Activated T-cell treated with anti-CD3 and anti-CD28 coated beads for 48 hours (primary cell): ENCODE results near the gene OTUD7B.
"Not testable (repeated sequence)": the region's sequence is repeated elsewhere in the genome, so short reads cannot be mapped to it uniquely, and the experiment has no call there.

Experiments used
- DNase-seq: peaks from one replicate; pipeline ENCODE4 v3.0.0-alpha.2; 2020; ENCODE audit warnings: low read depth

The OTUD7B gene

GRCh38 chr1:149945206-149945605 is 65.3 kb downstream of the OTUD7B start:
- DNase-seq, result no peak

- no peak for DNase-seq
Observed at GRCh38 chr1:149942885-149943284, 67.6 kb downstream of the OTUD7B start.

- DNase-seq, result no peak
Observed at GRCh38 chr1:149942207-149942606, 68.3 kb downstream of the OTUD7B start.

- DNase-seq, result no peak
Observed at GRCh38 chr1:149940427-149940826, 70.1 kb downstream of the OTUD7B start.

- DNase-seq, result not testable (repeated sequence)
Observed at GRCh38 chr1:149938668-149939003, 71.9 kb downstream of the OTUD7B start.

- DNase-seq, result no peak
Observed at GRCh38 chr1:149937759-149938158, 72.8 kb downstream of the OTUD7B start.

GRCh38 chr1:149936992-149937705 is 73.4 kb downstream of the OTUD7B start:
- no peak for DNase-seq

GRCh38 chr1:149936170-149936991 is 74.1 kb downstream of the OTUD7B start, which contains the start of gene MTMR11:
Gene MTMR11, minus strand, starts transcription at chr1:149936879. Its CDS starts 232 bp downstream, at chr1:149936647.
- no peak for DNase-seq

- DNase-seq, result no peak
Observed at GRCh38 chr1:149934356-149934755, 76.2 kb downstream of the OTUD7B start.

GRCh38 chr1:149933208-149933607 is 77.3 kb downstream of the OTUD7B start:
- no peak for DNase-seq

- DNase-seq, result no peak
Observed at GRCh38 chr1:149932474-149932873, 78.1 kb downstream of the OTUD7B start.

- no peak for DNase-seq
Observed at GRCh38 chr1:149931212-149931790, 79.2 kb downstream of the OTUD7B start.

- DNase-seq, result no peak
Observed at GRCh38 chr1:149929856-149930255, 80.7 kb downstream of the OTUD7B start.

GRCh38 chr1:149928401-149928724 is 82.2 kb downstream of the OTUD7B start:
- DNase-seq, result no peak

GRCh38 chr1:149927563-149928400 is 82.7 kb downstream of the OTUD7B start, which contains the start of gene SF3B4:
Gene SF3B4, minus strand, starts transcription at chr1:149927803. Its CDS starts 44 bp downstream, at chr1:149927759.
- peak; percentile 91 for DNase-seq

- DNase-seq, result no peak
Observed at GRCh38 chr1:149927056-149927562, 83.4 kb downstream of the OTUD7B start.

GRCh38 chr1:149926296-149926695 is 84.2 kb downstream of the OTUD7B start:
- DNase-seq, result no peak

GRCh38 chr1:149925751-149926150 is 84.8 kb downstream of the OTUD7B start:
- no peak for DNase-seq

GRCh38 chr1:149925345-149925744 is 85.2 kb downstream of the OTUD7B start:
- DNase-seq, result no peak

- no peak for DNase-seq
Observed at GRCh38 chr1:149923626-149924025, 86.9 kb downstream of the OTUD7B start.

- DNase-seq, result peak; percentile 39
Observed at GRCh38 chr1:149917571-149918144, 92.9 kb downstream of the OTUD7B start, which contains the start of gene SV2A. Gene SV2A, minus strand, starts transcription at chr1:149917844. Its CDS starts 4,004 bp downstream, at chr1:149913840.
